Activated CD8-positive, alpha-beta memory T cell treated with anti-CD3 and anti-CD28 coated beads for 1 hour (primary cell): ENCODE data around the gene CDK16.

Source experiments
- DNase-seq, 2 donors: peaks; one replicate each; pipeline ENCODE4 v3.0.0-alpha.2; 2020; ENCODE audit warnings: low read depth in 1 of 2; ENCODE audit errors: extremely low read depth in 1 of 2

CDK16 gene

DNA sequence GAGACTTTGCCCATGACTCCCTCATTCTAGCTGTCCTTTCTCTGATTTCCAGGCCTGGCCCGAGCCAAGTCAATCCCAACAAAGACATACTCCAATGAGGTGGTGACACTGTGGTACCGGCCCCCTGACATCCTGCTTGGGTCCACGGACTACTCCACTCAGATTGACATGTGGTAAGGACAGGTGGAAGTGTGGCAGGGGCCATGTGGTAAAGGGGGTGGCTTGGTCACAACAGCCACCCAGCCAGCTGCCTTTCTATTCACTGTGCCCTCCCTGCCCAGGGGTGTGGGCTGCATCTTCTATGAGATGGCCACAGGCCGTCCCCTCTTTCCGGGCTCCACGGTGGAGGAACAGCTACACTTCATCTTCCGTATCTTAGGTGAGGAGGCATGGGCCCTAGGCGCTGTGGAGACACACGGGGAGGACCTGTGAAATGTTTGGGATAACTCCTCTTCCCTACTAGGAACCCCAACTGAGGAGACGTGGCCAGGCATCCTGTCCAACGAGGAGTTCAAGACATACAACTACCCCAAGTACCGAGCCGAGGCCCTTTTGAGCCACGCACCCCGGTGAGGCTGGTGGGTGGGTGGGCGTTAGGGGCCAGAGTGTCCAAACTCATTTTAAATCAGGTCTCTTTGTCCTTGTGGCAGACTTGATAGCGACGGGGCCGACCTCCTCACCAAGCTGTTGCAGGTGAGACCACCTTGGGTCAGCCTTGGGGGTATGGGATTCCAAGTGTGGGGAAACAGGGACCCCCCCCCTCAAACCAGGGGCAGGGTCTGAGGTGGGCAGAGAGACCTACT is 8.3 kb downstream of the CDK16 start:
- DNase-seq = no peak

DNA sequence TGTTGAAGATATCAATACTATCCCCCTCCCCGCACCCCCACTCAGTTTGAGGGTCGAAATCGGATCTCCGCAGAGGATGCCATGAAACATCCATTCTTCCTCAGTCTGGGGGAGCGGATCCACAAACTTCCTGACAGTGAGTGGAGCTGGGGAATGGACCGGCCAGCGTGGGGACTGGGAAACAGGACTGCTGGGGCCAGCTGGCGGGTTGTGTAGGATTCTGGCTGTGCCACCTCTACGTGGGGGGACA is 8.8 kb downstream of the CDK16 start:
- no peak for DNase-seq

DNA sequence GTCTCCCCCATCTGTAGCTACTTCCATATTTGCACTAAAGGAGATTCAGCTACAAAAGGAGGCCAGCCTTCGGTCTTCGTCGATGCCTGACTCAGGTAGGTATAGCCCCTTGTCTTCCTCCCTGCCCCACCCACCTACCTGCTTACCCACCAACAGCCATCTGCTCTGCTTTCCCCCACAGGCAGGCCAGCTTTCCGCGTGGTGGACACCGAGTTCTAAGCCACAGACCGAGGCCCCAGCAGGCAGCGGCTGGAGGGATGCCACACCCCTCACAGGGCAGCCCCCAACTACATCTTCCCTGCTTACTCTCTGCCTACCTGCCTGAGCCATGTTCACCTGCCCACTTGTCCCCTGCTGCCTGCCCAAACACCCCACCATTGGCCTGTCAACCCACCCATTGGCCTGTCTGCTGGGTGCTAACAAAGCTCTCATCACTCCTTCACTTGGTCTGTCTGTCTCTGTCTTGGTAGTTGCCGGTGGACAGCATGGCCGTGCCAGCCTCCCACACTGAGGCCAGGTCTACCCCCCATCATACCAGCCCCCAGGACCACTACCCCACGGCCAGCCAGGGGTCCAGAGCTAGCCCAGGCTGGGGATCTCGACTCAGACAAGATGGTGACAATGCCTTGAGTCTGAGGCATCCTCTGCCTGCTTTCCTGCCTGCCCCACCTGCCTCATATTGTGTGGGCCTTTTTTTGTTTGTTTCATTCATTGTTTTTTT is 10.2 kb downstream of the CDK16 start:
- DNase-seq = no peak

GRCh38 chrX:47229427-47229826 is 10.9 kb downstream of the CDK16 start:
- DNase-seq = no peak

DNA sequence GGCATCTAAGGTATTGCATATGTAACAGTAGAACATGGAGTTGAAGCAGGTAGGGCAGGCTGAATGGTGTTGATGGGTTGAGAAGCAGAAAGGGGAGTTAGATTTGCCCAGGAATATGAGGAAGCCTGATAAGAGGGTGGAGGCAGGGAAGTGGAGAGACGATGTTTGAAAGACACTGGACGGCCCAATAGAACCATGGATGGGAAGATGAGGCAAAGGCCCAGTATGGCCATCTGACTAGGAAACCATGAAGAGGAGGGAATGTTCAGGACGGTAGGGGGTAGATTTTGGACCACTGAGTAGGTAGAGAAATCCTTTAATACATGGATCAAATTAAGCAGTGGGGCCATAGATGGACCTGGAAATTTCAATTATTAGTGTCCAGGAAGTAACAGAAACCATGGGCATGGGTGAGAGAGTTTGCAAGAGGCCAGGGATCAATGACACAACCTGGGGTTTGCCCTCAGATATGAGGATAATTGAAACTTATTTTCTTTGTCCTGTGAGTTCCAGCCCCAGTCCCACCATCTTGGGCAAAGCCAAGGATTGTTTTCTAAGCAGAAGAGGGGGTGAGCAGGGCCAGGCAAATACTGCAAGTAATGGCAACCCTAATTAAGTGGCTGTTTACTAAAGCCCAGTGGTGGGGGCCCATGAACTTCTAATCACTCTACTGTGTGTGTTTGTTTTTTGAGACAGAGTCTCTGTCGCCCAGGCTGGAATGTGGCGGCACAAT is 11.8 kb downstream of the CDK16 start:
- no peak for DNase-seq

DNA sequence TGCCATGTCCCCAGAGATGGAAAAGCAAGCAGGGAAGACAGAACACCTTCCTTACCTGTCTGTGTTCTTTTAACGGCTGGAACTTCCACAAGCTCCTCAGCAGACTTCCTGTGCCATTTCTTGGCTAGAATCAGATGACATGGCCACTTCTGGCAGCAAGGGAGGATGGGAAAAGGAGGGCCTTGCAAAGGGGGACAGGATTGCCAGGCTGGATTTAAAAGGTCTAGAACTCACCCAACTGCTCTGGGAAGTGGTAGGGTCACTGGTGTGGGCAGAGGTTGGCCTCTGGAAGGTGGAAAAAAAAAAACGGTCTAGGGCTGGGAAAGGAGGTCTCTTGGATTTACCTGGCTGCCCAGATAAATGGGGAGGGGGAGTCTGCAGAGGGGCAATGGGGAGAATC is 12.7 kb downstream of the CDK16 start:
- DNase-seq = no peak

GRCh38 chrX:47232197-47232802 is 13.8 kb downstream of the CDK16 start:
- no peak for DNase-seq

DNA sequence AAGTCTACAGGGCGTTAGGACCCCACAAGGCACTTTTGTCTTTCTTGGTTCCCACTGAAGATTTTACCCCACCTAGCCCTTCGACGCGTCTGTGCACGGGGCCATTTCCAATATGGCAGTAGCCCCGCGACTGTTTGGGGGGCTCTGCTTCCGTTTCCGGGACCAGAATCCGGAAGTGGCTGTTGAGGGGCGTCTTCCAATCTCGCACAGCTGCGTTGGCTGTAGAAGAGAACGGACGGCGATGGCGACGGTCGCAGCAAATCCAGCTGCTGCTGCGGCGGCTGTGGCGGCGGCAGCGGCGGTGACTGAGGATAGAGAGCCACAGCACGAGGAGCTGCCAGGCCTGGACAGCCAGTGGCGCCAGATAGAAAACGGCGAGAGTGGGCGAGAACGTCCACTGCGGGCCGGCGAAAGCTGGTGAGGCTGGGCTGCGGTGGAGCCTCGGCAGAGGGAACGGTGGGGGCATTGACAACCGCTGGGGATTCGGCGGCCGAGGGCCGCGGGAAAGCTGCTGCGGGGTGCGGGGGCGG is 14.4 kb downstream of the CDK16 start, which contains the start of gene USP11:
Gene USP11 (plus strand): TSS at position 207 of the 530 bp plus-strand sequence. CDS start 35 bp downstream, at position 242.
- DNase-seq = peak; percentile 32 to 38

- peak; percentile 80 to 92 for DNase-seq
Measured at GRCh38 chrX:47233333-47234113, 15.0 kb downstream of the CDK16 start.

DNA sequence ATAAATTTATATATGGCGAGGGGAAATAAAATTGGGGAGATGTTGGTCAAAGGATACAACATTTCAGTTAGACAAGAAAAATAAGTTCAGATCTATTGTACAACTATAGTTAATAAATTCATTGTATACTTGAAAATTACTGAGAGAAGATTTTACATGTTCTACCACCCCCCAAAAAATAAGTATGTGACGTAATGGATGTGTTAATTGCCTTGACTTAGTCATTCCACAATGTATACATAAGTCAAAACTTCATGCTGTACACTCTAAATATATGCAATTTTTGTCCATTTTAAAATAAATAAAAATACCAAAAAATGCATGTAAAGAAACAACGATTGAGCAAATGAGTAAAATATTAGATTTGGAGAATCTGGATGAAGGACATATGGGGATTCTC is 16.1 kb downstream of the CDK16 start:
- no peak for DNase-seq

- no peak for DNase-seq
Measured at GRCh38 chrX:47235691-47236103, 17.2 kb downstream of the CDK16 start.

DNA sequence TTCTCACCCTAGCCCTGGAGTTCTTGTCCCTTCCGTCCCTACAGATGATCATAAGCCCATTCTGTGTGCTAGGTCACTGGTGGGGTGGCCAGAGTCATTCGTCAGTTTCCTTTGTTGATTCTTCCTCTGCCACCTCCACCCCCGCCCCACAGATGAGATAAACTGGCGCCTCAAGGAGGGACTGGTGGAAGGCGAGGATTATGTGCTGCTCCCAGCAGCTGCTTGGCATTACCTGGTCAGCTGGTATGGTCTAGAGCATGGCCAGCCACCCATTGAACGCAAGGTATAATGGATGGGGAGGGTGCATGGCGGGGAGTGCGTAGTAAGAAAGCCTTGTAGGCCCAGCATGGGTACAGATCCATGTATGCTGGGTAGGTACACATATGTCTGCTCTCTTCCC is 20.7 kb downstream of the CDK16 start:
- DNase-seq = no peak

GRCh38 chrX:47239898-47240545 is 21.5 kb downstream of the CDK16 start:
- DNase-seq = no peak

DNA sequence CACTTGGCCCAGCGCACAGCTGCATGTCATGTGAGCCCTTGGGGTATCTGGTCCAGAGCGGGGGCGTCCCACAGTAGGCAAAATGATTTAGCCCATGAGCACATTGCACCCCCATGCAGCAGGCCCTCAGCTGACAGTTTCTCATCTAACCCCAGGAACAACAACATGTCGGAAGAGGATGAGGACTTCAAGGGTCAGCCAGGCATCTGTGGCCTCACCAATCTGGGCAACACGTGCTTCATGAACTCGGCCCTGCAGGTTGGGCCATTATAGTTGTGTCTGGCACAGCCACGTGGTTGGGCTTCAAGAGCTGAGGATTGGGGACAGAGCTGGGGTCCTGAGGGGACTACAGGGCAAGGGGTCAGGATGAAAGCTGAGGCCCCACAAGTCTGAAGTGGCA is 22.1 kb downstream of the CDK16 start:
- DNase-seq = no peak

DNA sequence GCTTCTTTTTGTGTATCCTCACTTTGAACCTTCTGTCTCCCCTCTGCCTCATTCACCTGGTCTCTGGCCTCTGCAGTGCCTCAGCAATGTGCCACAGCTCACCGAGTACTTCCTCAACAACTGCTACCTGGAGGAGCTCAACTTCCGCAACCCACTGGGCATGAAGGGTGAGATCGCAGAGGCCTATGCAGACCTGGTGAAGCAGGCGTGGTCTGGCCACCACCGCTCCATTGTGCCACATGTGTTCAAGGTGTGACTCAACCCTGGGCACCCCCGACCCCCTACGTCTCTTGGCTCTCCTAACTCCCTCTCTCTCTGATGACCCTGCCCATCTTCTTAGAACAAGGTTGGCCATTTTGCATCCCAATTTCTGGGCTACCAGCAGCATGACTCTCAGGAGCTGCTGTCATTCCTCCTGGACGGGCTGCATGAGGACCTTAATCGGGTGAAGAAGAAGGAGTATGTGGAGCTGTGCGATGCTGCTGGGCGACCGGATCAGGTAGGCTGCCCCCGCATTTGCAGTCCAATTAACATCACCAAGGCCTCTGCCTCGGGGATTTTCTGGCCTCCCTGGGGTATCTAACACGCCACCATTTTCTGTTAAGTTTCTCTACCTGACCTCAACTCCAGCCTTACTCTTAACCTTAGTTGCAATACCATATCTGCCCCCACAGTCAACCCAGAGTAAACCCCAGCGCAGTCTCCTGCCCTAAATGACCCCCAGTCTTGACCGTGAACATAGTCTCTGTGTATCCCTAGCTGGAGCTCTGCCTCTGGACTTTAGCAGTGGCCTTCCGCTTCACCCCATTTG is 22.9 kb downstream of the CDK16 start:
- no peak for DNase-seq

DNA sequence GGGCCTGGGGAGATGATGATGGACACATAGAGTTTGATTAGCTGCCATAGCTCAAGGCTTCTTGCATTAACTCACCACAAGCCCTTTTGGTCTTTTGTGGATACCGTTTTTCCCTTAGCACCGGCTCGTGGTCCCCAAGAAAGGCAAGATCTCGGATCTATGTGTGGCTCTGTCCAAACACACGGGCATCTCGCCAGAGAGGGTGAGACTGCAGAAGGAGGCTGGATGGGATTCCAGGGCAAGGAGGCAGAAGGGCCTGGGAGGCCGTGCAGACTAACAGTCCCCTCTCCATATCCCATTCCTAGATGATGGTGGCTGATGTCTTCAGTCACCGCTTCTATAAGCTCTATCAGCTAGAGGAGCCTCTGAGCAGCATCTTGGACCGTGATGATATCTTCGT is 23.8 kb downstream of the CDK16 start:
- DNase-seq = no peak

- no peak for DNase-seq
Measured at GRCh38 chrX:47243351-47243750, 24.9 kb downstream of the CDK16 start.

- DNase-seq = no peak
Measured at GRCh38 chrX:47244676-47245075, 26.2 kb downstream of the CDK16 start.

DNA sequence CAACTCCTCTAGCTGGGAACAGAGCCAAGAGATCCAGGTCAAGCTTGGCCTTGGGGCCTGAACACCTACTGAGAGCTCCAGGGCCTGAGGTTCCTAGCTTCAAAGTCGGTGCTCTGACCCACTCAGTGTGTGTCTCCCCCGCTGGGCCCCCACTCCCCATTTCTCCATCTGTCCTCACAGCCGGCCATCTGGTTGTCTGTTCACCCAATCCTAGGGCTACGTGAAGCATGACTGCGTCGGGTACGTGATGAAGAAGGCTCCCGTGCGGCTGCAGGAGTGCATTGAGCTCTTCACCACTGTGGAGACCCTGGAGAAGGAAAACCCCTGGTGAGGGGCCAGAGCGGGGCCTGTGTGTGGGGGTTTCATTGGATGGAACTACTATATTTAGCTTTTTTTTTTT is 26.7 kb downstream of the CDK16 start:
- no peak for DNase-seq
